Mononuclear cell (primary cell): ENCODE results near the gene TCHP. TPM values are rescaled to one million over a fixed set of nuclear protein-coding genes. Genes with fewer than 3 reads are reported as not detected.
"Not testable (repeated sequence)": the region's sequence is repeated elsewhere in the genome, so short reads cannot be mapped to it uniquely, and the experiment has no call there.

Experiments
- H3K27me3 ChIP-seq: 2 replicates; pipeline ENCODE4 v1.6.0; 2011; ENCODE audit warnings: low read length, control low read depth; ENCODE audit not compliant: insufficient read depth
- H3K4me1 ChIP-seq: 2 replicates; pipeline ENCODE4 v1.5.1; 2011; ENCODE audit warnings: mild to moderate bottlenecking, low read length, control low read depth; ENCODE audit not compliant: insufficient read depth
- H3K4me3 ChIP-seq: 2 replicates; pipeline ENCODE4 v1.5.1; 2011; ENCODE audit warnings: mild to moderate bottlenecking, low read length, moderate library complexity
- H3K9me3 ChIP-seq: 2 replicates; pipeline ENCODE4 v1.5.1; 2011; ENCODE audit warnings: low read depth, mild to moderate bottlenecking, control low read depth, low read length
- total RNA-seq: library from RNA; depleted of rRNA; stranded (reverse); fragments of >200 nt; gene quantifications from one replicate; pipeline ENCODE4 v1.2.3, GENCODE V29; 2012

TCHP gene
- total RNA-seq, 1 donor: 7.9 TPM

DNA sequence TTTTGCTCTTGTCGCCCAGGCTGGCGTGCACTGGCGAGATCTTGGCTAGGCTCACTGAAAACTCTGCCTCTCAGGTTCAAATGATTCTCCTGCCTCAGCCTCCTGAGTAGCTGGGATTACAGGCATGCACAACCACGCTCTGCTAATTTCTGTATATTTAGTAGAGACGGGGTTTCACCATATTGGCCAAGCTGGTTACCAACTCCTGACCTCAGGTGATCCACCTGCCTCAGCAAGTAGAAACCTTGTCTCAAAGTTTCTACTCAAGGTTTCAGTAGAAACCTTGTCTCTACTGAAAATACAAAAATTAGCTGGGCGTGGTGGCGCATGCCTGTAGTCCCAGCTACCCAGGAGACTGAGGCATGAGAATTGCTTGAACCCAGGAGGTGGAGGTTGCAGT, 8.3 kb upstream of the TCHP start:
- not testable (repeated sequence) for H3K9me3 ChIP-seq, H3K4me3 ChIP-seq, H3K27me3 ChIP-seq
- H3K4me1 ChIP-seq: peaks cover 61% of the 10 kb centered on the region

DNA sequence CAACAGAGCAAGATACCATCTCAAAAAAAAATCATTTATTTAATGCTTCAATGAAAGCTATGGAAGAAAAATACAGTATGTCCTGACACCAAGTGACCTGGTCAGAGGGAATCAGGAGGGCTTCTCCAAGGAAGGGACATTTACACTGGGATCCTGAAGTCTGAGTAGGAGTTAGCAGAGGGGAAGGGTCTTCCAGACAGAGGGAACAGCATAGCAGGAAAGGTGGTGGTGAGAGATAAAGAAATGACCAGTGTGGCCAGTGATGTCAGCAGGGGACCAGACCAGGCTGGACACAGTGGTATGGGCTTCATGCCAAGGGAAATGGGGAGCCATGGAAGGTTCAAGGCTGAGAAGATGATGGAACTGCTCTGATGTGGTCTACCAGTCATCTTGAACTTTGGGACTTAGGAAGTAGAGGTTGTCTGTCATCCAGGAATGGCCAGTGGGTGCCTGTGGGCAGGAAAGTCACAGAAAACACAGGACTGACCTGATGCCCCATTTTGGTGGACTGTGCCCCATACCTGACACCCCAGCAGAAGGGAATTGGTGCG, 7.8 kb upstream of the TCHP start:
- Histone ChIP-seq H3K27me3 (no peaks in the 10 kb centered on the region), H3K9me3 (no peaks in the 10 kb centered on the region), H3K4me1 (peaks cover 55% of the 10 kb centered on the region), H3K4me3 (no peak overlapping the region)

DNA sequence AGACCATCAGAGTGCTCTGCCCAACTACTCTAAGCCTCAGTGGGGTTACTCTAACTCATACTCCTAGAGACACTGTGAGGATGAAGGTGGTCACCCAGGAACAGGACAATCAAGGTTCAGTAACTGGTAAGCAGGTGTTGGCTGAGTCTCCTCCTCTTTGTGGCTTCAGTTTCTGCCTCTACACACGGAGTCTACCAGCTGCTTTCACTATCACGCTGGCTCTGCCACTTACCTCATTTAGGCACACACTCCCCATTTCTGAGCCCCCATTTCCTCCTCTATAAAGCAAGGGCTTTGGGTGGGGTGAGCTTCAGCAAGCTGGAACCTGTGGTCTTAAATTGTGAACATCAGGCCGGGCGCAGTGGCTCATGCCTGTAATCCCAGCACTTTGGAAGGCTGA, 7.3 kb upstream of the TCHP start:
- no peak overlapping the region for H3K4me3 ChIP-seq
- H3K27me3 ChIP-seq: no peaks in the 10 kb centered on the region
- H3K9me3 ChIP-seq: no peaks in the 10 kb centered on the region
- peaks cover 50% of the 10 kb centered on the region for H3K4me1 ChIP-seq

DNA sequence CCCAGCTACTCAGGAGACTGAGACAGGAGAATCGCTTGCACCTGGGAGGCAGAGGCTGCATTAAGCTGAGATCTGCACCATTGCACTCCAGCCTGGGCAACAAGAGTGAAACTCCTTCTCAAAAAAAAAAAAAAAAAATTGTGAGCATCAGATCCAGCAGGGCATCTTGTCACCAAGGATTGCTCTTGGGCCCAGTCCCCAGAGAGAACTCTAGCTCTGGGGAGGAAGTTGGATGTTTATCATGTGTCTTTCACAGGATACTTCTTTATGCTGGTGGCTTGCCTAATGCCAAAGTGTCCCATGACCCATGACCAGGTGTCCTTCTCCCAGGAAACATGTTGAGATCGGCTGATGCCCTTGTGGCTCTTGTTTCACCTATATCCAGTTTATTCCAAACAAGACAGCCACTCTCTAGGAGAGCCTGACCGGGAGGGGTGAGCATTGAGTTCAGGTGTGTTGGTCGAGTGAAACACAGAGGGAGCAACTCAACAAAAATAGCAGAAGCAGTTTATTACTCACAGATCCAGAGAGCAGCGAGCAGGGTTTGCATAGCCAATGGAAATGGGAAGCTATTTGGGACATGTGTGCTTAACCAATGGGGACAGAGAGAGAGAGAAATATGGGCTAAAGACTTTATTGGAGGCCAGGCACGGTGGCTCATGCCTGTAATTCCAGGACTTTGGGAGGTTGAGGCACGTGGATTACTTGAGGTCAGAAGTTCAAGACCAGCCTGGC, 6.6 kb upstream of the TCHP start:
- Histone ChIP-seq H3K4me1 (peaks cover 44% of the 10 kb centered on the region), H3K9me3 (no peaks in the 10 kb centered on the region), H3K27me3 (no peaks in the 10 kb centered on the region), H3K4me3 (no peak overlapping the region)

DNA sequence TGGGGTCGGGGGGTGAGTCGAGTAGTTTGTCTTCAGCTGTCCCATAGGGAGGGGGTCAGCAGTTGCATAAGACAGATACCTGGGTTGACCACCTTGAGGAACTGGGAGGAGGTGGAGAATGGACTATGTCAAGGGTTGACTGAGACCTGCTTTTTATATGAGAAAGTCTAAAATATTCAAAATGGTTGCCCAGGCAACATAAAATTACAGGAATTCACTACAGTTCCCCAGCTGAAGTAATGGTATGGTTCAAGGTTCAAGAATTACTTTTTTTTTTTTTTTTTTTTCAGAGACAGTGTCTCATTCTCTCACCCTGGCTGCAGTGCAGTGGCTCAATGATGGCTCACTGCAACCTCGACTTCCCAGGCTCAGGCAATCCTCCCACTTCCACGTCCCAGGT, 5.1 kb upstream of the TCHP start:
- Histone ChIP-seq H3K4me1 (peaks cover 36% of the 10 kb centered on the region), H3K4me3 (no peak overlapping the region), H3K27me3 (no peaks in the 10 kb centered on the region), H3K9me3 (no peaks in the 10 kb centered on the region)

DNA sequence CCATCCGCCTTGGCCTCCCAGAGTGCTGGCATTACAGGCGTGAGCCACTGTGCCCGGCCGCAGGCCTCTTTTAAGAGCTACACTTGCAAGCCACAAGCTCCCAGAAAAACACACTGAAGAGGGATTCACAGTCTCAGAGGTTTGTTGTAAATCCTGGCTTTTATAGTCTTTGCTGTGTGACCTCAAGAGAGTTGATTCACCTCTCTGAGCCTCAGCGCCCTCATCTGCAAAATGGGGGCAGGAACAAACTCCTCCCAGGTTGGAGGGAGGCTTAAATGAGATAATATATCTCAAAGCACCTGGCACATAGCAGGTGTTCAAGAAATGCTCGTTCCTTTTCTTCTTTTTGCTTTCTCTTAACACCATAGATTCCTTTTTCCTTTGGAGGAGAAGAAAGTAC, 3.9 kb upstream of the TCHP start:
- Histone ChIP-seq H3K9me3 (no peaks in the 10 kb centered on the region), H3K4me1 (peaks cover 36% of the 10 kb centered on the region), H3K4me3 (no peak overlapping the region), H3K27me3 (no peaks in the 10 kb centered on the region)

DNA sequence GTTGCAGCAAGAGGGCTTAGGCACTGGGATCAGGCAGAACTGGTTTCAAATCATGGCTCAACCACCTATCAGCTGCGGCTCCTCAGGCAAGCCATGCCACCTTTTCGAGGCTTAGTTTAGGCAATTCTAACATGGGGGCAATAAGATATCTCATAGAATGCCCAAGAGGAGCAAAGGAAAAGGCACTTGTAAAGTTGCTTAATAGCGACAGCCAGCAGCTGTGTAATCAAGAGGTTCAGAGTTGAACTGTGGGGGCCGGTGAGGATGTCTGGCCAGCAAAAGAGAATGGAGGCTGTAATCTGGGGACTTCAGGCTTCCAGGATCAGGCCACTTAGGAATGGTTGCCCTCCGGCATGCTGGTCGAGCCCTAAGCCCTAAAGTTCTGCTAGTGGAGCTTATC, 3.0 kb upstream of the TCHP start:
- H3K27me3 ChIP-seq: no peaks in the 10 kb centered on the region
- no peaks in the 10 kb centered on the region for H3K9me3 ChIP-seq
- H3K4me3 ChIP-seq: no peak overlapping the region
- peaks cover 44% of the 10 kb centered on the region for H3K4me1 ChIP-seq

DNA sequence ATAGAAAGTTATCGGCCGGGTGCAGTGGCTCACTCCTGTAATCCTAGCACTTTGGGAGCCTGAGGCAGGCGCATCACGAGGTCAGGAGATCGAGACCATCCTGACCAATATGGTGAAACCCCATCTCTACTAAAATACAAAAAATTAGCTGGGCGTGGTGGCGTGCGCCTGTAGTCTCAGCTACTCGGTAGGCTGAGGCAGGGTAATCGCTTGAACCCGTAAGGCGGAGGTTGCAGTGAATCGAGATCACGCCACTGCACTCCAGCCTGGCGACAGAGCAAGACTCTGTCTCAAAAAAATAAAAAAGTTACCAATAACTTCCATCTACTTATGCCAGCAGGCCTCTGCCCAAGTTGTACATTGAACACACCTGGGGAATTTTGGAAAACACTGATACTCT, 729 bp upstream of the TCHP start:
- H3K27me3 ChIP-seq, H3K4me3 ChIP-seq, H3K9me3 ChIP-seq: not testable (repeated sequence)
- peaks cover 25% of the 10 kb centered on the region for H3K4me1 ChIP-seq

DNA sequence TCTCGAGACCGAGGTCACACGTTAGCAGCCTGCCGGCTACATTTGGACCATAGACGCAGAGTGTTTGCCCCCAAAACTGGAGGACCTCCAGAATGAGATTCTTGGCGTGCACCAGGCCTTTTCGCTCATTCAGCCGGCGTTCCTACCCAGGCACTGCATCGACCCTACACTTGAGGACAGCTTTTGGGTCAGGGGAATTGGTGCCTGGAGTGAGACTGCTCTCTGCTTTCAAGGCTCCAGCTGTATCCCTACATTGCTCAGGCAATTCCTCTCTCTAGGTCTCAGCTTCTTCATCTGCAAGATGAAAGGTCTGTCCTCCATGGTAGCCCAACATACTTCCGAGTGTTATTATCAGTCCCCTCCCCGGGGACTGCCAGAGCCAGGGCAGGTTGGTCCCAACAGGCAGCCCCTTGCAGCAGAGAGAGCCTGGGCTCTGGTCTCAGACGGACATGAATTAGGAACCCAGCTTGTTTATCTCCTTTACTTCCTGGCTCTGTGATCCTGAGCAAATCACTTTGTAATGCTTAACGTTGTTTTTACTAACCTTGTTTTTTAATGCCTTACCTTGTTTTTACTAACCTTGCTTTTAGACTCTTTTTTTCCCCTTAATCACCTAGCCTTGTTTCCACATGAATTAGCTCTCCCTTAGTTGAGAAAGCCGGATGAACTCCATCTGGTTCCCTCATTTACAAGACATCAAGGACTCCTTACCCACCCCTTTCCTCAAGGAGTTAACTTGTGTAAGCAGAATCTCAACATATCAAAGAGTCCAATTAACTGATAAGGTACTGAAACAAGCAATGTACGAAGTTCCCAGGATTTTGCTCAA, 892 bp downstream of the TCHP start:
- no peaks in the 10 kb centered on the region for H3K9me3 ChIP-seq
- H3K27me3 ChIP-seq: no peaks in the 10 kb centered on the region
- H3K4me3 ChIP-seq: peak overlapping the region; percentile 92
- H3K4me1 ChIP-seq: peaks cover 25% of the 10 kb centered on the region

DNA sequence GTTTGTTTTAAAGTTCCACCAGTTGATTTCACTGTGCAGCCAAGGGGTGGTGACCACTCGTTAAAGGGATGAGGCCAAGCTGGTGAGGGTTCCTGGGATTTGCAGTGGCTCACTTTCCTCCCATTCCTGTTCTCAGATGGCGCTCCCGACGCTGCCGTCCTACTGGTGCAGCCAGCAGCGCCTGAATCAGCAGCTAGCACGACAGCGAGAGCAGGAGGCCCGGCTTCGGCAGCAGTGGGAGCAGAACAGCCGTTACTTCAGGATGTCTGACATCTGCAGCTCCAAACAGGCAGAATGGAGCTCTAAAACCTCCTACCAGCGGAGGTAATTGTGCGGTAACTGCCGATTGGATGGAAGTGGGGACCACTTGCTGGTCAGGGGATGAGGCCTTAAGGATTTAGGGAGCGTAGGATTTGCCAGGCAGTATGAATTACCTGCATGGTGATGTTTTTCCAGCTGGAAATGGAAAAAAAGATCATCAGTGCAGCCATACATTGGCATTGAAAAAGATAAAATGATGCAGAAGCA, 2.9 kb downstream of the TCHP start:
- H3K9me3 ChIP-seq: no peaks in the 10 kb centered on the region
- H3K4me1 ChIP-seq: peaks cover 25% of the 10 kb centered on the region
- no peaks in the 10 kb centered on the region for H3K27me3 ChIP-seq
- no peak overlapping the region for H3K4me3 ChIP-seq

DNA sequence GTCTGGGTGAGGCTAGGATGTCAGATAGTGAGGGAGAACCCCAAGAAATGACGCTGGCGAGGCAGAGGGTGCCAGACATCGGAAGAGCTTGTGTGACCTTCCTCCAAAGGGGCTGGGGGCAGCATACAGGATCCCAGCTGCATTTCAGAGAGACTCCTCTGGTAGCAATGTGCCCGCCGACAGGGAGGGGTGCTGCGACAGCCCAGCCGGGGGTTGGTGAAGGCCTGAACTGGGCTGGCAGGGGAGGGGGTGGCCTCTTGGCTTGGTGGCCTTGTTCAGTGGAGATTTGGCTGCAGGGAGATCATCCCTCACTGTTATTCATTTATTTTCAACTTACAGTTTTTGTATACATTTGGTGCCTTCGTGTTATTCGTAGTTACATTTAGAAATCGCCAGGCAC, 5.2 kb downstream of the TCHP start:
- Histone ChIP-seq H3K9me3 (no peaks in the 10 kb centered on the region), H3K4me3 (no peak overlapping the region), H3K4me1 (peaks cover 16% of the 10 kb centered on the region), H3K27me3 (no peaks in the 10 kb centered on the region)

DNA sequence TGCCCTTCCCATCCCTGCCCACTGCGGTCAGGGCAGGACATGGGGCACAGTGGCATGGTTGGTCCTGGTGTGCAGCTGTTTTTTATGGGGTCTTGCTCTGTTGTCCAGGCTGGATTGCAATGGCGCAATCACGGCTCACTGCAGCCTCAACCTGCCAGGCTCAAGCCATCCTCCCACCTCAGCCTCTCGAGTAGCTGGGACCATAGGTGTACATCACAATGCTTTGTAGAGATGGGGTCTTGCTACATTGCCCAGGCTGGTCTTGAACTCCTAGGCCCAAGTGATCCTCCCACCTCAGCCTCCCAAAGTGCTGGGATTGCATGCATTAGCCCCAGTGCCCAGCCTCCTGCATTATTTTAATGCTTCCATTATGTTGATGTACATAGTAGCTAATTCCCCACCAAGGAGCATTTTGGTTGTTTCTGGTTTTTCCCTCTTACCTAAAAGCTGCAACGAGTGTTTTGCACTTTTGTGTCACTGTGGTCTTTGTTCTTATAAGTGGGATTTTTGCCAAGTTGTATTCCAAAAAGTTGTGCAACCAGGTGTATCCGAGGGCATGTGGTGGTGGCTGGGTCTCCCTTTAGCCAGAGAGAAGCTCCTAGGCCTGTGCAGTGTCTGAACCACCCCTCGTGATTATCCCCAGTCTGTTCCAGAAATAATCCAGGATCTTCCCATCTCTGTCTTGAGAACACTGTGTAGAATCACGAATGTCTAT, 10.3 kb downstream of the TCHP start:
- H3K27me3 ChIP-seq: no peaks in the 10 kb centered on the region
- H3K4me1 ChIP-seq: no peaks in the 10 kb centered on the region
- H3K9me3 ChIP-seq: no peaks in the 10 kb centered on the region
- no peak overlapping the region for H3K4me3 ChIP-seq

DNA sequence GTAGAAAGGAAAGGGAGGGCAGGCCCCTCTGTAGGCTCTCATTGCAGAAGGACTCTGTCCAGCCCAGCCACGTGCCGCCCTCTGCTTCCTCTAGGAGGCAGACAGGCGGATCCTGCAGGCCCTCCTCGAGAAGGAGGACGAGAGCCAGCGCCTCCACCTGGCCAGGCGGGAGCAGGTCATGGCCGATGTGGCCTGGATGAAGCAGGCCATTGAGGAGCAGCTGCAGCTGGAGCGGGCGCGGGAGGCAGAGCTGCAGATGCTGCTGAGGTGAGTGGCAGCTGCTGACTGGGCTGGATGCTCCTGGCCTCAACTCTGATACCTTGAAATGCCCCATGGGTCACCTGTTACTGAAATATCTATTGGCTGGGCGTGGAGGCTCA, 10.9 kb downstream of the TCHP start:
- H3K9me3 ChIP-seq: no peaks in the 10 kb centered on the region
- no peak overlapping the region for H3K4me3 ChIP-seq
- no peaks in the 10 kb centered on the region for H3K27me3 ChIP-seq
- H3K4me1 ChIP-seq: no peaks in the 10 kb centered on the region

DNA sequence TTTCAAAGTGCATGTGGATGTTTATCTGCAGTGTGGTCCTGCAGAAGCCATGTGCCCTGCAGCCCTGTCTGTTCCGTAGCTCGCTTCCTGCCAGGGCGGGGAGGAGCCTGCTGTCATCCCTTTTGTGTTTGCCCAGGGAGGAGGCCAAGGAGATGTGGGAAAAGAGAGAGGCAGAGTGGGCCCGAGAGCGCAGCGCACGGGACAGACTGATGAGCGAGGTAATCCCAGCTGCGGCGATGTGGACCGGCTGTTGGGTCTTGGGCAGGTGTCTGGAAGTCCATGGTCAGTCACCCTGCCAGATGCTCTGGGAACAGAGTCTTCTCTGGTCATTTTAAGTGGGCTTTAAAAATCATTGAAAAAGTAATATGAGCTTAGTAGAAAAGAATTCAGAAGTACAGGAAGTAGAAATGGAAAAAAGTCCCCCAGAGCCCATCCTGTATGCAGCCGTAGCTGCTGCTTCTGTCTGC, 12.8 kb downstream of the TCHP start:
- Histone ChIP-seq H3K4me3 (no peak overlapping the region), H3K9me3 (no peaks in the 10 kb centered on the region), H3K27me3 (no peaks in the 10 kb centered on the region), H3K4me1 (no peaks in the 10 kb centered on the region)

DNA sequence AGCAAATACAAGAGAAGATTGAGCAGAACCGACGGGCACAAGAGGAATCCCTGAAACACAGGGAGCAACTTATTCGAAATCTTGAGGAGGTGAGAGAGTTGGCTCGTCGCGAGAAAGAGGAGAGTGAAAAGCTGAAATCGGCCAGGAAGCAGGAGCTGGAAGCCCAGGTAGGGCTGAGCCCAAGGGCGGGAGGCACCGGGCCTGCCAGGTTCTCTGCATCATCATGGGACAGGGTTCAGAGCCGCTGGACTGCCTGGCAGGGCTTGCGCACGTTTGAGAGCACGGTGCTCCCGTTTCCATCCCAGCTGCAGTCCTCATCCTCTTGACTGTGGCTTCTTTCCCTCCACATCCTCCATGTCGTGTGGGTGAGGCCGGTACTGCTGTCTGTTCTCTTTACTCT, 14.4 kb downstream of the TCHP start:
- Histone ChIP-seq H3K4me1 (no peaks in the 10 kb centered on the region), H3K9me3 (no peaks in the 10 kb centered on the region), H3K27me3 (no peaks in the 10 kb centered on the region), H3K4me3 (no peak overlapping the region)
